GM11168 (cell line): Measurements from ENCODE around the gene SDC1.
"Not testable (repeated sequence)": the region's sequence is repeated elsewhere in the genome, so short reads cannot be mapped to it uniquely, and the experiment has no call there.

ENCODE experiments used
- in situ Hi-C: fragments of 300-500 bp; cut with MboI; formaldehyde crosslinking; loops from one replicate; pipeline ENCODE4 v1.12.0; 2022; ENCODE audit warnings: low sequenced_read_pairs; ENCODE audit not compliant: unreplicated experiment

The SDC1 gene

DNA sequence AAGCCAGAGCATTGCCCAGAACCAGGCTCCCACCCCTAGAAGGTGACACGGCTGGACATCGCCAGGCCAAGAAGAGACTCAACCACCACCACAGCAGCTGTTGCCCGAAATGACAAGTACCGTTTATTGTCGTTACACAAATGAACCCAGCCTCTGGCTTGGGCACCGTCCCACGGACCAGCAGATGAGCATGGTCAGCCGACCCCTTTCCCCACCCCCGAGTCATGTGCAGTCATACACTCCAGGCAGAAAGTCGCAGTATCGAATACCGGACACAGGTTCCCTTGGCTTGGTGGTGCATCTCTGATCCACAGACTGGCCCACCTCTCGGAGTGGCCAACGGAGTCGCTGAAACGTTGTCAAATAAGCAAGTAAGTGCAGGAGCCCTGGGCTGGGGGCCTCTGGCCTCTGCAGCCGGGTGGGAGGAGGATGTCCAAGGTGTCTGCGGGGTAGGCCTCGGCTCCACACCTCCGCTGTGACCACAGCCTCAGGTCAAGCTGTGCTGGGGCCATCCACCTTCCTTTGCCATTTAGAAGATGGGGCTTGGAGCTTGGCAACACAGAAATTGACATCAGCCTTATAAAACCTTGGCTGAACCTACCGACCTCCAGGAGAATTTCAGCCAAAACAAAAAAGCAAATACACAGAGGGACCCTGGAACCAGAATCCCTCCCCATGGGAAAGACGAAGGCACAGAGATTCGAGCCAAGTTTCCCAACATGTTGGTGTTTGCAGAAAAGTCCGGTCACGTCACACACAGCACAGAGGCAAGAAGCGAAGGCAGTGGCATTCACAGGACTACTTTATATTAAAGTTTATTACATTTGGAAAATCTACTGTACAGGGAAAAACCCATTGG, 24.0 kb downstream of the SDC1 start:
- in situ Hi-C loops, result no loop called here

DNA sequence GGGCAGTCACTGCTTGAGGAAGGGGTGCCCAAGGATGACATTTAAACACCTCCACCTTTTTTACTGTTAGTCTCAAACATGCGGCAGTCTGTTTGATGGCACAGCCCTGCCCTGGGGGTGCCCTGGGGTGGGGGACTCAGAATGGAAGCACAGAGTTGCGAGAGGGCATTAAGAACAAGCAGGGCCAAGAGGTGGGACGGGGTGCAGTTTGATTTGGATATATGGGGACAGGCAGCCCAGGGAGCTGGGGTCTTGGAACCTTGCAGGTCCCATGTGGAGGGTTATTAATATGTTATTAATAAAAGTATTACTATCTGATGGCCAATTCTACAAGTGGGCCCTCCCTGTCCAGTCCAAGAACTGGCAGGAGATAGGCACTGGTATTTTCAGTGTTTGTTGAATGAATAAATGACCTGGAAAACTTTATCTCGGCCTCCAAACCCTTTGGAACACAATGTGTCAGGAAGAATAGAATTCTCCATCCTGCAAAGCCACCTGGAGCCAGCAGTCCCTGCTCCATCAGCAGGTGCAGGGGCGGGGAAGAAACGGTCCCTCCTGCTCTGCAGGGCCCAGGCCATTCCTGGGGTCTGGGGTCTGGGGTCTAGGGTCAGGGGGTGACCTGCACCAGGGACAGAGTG, 25.2 kb downstream of the SDC1 start:
- in situ Hi-C loops, result no loop called here

DNA sequence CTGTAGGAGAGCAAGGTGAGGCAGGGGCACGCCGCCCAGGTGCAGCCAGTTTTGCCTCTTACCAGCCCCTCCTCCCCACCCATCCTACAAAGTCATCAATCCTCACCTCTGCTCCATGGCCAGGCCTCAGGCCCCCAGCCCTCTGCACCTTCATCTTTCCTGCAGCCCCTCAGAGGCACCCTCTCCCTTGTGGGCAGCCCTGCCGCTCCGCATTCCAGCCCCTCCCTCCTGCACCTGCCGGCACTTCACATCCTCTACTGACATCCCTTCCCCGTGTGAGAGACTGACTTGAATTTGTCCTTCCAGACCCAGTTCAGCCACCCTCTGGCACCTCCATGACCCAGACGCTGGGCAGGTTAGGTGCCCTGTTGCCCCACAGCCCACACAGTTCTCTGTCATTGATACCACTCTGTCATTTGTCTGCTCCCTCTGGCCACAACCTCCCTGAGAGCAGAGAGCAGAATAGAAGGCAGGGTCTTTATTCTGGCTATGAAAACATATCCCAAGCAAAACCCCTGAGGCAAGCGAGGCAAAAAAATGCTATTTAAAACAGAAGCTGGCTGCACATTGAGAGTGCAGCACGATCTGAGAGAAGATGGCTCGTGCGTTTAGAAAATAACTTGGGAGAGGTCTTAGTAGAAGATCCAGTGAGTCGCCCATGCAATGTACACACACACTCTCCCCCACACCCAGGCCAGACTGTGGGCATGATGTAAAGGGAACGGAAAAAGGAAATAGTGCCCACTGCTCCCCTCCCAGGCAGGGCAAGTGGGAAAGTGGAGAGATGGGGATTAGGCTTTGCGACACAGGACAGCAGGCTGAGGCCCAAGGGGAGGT, 25.9 kb downstream of the SDC1 start:
- in situ Hi-C loops, result no loop called here

DNA sequence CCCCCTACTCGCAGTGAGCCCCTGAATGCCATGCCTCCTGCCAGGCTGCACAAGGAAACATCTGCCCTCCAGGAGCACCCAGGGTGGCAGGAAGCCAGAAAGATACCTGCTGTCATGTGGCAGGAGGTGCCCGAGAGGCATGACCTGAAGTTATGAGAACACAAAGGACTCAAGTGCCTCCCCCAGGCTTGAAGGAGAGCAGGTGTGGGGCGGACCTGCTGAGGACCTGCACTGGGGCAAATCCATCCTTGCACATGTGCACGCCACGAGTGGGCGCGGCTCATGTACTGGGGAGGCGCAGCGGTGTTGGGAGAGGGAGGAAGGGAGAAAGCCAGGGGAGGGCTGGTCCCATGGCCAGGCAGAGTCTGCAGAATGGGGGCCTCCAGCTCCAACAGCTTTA, 26.9 kb downstream of the SDC1 start:
- in situ Hi-C loops, result no loop called here

DNA sequence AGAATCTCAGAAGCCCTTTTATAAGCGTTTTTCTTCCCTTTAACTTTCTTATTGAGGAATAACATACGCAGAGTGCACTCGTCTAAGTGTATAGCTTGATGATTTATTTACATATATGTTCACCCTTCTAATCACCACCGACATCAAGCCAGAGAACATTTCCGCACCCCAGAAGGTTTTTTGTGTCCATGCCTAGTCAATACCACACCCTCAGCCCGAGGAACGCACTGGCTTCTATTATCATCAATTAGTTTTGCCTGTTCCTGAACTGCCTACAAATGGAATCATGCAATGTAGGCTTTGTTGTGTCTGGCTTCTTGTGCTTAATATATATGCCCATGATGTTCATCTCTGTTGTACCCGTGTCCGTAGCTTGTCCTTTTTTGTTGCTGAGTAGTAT, 27.7 kb downstream of the SDC1 start:
- in situ Hi-C loops, result no loop called here

DNA sequence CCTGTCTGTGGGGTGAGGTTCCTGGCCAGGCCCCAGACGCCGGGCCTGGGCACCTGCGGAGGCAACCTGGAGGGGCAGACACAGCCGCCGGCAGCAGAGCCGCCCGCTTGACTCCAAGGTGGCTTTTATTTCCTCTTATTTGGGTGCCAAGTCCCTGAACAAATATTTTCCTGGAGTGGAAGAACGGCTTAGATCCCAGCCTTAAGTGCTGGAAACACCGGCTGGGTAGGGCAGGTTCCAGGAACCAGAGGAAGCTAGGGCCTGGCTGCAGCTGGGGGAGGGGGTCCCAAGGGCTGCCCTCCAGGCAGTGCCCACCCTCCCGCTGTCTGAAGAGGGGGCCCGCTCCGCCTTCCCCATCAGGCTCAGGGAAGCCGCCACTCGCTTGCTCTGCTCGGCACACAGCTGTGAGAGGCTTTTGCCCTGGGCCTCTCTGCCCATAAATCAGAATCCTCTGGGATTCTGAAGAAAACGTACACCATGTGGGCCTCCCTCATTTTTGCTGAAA, 28.2 kb downstream of the SDC1 start:
- in situ Hi-C loops, result no loop called here

DNA sequence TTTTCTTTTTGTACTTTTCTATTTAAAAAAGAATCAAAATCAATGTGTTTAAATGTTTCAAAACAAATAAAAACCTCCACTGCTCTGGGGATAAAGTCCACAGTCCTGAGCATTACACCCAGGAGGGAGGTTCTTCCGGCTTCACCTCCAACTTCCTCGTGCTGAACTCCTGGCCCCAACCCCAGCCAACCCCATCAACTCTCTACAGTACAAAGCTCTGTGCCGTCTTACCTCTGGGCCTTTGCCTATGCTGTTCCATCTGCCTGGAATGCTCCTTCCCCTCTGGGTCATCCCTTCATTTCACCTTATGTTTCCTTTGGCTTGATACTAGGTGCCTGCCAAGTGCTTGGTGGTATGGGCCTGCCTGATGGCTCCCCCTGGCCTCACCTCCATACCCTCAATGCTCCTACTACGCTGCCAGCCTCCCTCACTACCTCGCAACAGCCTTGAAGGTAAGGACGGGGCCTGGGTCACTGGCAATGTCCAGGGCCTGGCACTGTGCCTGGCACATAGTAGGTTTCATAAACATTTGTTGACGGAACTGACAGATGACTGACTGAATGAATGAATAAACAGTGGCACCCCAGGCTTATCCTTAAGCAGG, 28.8 kb downstream of the SDC1 start:
- in situ Hi-C loops, result no loop called here

DNA sequence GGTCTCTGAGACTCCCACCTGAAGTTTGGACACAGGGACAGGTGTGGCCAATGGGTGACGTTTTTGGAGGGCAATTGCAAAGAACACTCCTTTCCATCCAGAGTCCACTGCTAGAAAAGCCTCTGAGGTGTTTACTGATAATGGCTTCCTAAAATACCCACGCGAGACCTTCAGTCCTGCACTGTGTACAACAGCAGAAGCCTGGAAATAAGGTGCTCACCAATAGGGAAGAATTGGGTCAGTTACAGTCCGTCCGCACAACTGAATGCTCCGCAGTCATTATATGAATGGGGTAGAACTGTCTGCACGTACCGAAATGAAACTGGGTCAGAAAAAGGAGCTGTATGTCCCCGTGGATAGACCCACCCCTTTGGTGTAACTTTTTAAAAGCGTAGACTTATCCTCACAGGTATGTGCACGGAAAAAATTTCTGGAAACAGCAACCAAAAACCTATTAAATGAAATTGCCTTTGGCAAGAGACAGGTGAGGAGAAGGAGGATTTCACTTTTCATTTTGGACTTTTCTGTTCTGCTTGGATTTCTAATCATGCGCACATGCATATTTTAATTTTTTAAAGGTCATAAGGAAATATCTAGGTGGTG, 29.4 kb downstream of the SDC1 start:
- in situ Hi-C loops, result no loop called here

DNA sequence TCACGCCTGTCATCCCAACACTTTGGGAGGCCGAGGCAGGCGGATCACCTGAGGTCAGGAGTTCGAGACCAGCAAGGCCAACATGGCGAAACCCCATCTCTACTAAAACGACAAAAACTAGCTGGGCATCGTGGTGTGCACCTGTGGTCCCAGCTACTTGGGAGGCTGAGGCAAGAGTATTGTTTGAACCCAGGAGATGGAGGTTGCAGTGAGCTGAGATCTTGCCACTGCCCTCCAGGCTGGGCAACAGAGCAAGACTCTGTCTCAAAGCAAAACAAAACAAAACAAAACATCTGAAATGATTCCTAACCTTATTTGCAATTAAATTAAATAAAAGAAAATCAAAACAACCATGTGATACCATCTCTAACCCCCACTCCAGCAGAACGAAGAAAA, 29.9 kb downstream of the SDC1 start:
- in situ Hi-C loops, result not testable (repeated sequence)

DNA sequence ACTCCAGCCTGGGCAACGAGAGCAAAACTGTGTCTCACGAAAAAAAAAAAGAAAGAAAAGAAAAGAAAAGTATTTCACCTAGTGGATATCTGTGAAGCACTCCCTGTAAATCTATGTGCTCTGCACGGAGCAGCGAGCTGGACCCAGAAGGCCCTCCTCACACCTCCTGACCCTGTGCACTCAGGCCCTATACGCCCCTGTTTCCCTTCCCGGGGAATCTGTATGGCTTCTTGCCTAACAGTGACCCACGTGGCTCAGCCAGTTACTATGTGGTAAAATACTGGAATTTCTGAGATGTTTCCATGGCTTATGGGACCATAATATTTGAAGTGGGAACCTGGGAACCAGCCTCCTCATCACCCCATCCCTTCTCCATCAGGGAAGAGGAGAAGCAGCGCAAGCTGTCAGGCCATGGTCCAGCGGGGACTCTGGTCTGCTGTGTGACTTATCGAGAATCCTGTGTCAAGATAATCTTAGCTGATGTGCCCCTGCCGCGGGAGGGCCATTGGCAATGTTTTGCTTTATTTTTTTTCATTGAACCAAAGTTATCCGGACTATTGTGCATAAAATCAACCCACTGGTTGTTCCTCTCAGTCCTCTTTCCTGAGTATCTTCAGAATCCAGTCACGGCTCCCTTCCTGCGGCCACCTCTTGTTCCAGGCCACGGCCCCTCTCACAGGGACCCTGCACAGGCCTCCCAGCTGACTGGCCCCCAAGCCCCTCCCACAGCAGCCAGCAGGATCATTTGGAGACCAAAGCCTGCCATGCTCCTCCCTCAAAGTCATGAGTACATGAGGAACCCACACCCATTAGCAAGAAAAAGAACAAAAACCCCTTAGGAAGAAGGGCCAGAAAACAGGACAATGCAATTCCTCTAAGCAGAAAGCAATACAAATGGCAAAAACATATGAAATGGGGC, 30.6 kb downstream of the SDC1 start:
- in situ Hi-C loops, result no loop called here

DNA sequence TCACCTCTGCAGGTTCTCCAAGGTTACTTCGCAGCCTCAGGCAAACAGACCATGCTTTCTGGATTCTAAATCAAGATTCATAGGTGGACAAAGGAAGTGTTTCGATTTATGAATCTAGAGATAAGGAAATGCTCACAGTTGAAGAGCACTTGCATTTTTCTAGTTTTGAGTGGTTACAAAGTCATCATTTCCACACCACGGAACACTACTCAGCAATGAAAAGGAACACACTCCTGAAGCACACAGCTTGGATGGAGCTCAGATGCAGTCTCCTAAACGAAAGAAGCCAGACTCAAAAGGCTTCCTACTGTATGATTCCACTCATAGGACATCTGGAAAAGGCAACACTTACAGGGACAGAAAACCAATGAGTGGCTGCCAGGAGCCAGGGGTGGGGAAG, 31.7 kb downstream of the SDC1 start:
- in situ Hi-C loops, result no loop called here

DNA sequence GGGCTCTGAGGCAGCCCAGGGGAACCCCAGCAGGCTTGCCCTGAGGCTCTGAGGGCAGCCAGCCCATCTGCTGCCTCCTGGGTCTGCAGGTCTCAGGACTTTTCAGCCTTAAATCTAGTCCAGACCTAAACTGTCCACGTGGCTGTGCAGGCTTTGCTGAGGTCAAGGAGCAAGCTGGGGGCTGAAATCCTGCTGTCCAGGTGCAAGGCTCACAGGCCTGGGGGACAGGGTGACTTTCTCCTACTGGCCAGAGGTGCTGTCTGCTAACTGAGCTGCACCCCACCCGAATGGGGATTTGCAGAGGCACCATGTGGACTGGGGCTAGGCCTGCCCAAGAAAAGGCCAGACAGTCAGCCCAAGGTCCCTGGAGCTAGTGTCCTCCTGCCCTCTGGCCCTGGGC, 32.1 kb downstream of the SDC1 start:
- in situ Hi-C loops, result no loop called here

DNA sequence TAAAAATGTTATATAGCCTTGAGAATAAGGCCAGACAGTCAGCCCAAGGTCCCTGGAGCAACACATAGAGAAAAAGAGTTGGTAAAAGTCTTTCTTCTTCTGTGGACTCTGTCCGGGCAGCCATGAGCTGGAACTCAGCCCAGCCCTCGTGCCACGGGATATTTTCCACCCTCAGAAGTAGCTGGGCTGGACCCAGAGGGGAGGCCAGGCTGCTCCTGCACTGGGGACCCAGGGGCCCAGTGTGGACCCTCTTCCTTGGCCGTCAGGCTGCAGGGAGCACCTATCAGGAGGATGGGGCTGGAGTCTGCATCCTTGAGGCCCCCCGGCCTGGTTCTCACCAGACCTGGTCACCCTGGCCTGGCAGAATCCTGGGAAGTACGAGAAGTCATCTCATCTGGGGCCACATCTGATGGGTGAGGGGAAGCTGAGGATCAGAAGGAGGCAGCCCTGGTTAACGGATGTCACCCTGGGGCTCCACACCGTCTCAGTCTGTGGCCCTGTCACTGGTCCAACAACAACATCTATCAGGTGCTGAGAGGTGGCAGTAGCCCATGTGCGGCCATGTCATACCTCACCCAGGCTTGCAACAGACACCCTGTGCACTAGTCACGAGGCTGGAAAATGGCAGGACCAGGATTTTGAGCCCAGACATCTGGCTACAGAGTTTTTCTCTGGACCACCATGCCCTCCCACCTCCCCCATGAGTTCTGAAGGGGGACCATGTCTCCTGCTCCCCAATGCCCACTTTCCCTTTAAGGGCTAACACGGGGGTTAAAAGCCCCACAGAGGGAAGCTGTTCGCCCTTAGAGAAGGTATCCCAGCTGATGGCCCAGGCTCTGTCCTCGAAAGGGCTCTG, 33.0 kb downstream of the SDC1 start:
- in situ Hi-C loops, result no loop called here

DNA sequence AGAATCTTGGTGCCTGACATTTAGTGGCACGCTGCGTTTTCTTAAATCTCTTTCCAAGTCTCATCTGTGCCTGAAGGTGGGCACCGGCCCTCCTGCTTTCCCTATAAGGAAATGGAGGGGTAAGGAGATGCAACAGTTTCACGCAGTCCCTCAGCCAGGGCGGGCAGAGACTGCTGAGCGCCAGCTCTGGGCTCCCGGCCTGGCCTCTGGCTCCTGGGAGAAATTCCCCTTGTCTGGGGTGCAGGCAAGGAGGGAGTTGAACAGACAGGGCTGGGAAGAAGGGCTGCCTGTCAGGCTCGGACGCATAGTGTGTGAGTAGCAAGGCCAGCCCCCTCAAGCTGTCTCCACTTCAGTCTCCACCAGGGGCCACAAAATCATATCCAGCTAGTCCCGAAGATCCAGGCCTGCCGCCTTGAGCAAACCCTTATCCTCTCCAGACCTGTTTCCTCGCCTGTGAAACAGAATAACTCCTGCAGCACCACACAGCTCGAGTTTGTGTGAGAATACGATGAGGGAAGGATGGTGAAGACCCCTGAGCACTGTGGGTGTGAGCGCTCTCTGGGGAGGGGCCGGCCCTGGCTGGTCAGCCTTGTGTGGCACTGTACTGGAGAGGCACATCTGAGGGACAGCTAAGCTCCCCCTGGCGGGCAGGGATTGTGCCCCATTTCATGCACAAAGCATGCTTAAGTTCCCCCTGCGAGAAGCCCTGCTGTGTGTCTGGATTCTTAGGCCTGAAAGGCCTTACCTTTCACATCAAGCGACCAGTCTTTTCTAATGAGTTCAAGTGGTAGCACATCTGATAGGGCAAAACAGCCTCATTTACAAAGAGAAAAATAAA, 33.8 kb downstream of the SDC1 start:
- in situ Hi-C loops, result no loop called here

DNA sequence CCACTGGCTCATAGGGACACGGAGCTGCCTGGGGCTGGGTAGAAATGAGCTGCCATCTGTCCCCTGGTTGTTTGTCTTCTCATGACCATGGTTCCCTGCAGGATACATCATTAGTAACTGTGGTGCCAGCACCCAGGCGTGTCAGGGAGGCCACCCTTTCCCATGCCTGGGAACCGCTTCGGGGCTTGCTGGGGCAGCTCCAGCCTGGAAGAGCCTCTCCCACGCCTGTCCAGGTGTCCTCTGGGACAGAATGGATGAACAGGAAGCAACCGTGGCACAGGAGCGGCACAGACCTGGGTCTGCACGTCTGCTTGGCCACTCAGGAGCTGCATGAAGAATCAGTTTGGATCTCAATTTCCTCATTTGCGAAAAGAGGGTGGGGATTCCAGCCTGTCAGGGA, 34.8 kb downstream of the SDC1 start:
- in situ Hi-C loops, result no loop called here

DNA sequence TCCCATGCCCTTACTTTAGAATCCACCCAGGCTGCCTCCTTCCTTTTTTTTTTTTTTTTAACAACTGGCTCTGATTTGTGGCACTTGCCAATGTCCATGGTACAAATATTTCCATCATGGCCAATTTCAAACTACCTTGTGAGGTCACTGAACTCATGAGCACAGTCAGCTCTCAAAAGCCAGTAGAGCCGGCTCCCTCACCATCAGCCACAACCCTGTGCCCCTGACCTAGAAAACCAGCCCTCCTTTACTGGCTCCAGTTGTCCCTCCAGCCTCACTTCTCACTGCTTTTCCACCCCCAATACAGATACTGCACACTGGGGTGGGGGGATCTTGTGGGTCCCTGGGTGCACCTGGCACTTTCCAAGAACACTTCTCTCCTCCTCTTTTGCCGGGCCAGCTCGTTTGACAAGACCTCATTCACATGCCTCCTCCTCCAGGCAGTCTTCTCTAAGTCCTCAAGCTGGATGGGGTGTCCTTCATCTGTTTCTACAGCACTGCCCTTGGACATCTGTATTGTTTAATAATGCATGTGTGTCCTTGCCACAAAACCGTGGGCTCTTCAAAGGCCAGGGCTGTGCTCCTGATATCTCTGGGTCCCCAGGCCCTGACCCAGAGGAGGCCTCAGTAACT, 35.5 kb downstream of the SDC1 start:
- in situ Hi-C loops, result no loop called here

DNA sequence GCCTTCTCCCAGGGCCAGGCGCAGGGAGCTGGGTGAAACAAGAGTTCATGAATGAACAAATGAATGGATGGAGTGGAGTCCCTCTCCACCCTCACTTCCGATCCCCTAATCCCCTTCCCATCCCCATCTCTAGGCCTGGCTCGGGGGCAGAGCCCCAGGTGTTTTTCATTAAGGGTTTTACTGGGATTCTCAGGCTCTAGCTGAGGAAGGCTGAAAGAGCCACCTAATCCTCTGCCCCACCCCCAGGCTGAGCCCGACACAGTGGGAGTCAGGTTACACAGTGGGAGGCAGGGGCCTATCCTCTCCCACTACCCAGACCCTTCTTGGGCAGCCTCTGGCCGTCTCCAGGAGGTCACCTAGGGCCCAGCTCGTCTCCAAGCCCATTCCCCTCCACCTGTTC, 36.1 kb downstream of the SDC1 start:
- in situ Hi-C loops, result no loop called here
